ENCODE measurements around the gene SFPQ. TPM values are rescaled to one million over a fixed set of nuclear protein-coding genes. Genes with fewer than 3 reads are reported as not detected.
"Not testable (repeated sequence)": the region's sequence is repeated elsewhere in the genome, so short reads cannot be mapped to it uniquely, and the experiment has no call there.

Gene SFPQ
- total RNA-seq, 2 donors from 2014 or later: 178 to 311 TPM

DNA sequence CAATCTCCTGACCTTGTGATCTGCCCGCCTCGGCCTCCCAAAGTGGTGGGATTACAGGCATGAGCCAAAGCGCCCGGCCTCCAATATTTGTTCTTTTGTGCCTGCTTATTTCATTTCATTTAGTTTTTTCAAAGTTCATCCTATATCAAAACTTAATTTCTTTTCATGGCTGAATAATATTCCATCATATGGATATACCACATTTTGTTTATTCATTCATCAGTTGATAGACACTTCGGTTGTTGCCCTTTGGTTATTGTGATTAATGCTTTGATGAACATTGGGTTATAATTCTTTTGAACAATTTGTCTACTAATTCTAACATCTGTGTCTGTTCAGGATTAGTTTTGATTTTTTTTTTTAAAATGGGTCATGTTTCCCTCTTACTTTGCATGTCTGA is 41.7 kb downstream of the SFPQ start:
- intact Hi-C loops (cut with DNase I): no loop called here
- H3K9me3 ChIP-seq: no peaks in the 10 kb centered on the region
- H3K27ac ChIP-seq: no peak overlapping the region
- TF ChIP-seq CTCF (IDR thresholded peaks at IDR 0.05) (no peak), POLR2A (IDR thresholded peaks at IDR 0.05) (no peak), POLR2AphosphoS5 (IDR thresholded peaks at IDR 0.05) (no peak)
- no peaks in the 10 kb centered on the region for H3K4me1 ChIP-seq (replicated peaks)
- DNase-seq (ENCODE audit: low spot score): no peak
- no peaks in the 10 kb centered on the region for H3K27me3 ChIP-seq (replicated peaks; ENCODE audit: insufficient read depth)
- no peak overlapping the region for H3K4me3 ChIP-seq
- no peaks in the 10 kb centered on the region for H3K36me3 ChIP-seq
- WGBS: 96% methylated on average over 5 of the region's 5 CpGs

DNA sequence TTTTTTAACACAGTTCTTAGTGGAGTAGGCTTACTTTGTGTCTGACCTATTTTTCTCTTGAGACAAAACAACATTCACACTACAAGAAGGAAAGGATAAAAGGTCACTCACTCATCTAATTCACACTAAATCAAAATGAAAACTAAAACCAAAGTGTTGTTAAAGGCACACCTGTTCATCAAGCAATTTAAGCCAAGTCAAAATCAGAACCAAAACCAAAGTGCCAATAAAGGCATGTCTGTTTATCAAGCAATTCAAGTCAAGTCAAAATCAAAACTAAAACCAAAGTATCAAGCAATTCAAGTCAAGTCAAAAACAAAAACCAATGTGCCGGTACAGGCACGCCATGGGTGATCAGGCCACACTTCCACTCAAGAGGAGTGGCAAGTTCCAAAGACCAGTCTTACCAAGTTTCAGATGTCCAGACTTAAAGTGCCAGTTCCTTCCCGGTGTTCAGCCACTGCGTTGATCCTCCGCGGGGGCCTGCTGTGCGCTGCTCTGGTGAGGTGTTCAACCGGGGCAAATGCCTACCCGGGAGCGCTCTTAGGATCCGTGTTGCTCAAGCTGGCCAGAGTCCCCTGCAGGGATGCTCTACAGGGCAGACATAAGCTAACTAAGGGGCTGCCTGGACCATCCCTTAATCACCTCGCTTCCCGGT is 46.9 kb downstream of the SFPQ start:
- WGBS: 31% methylated on average over 11 of the region's 13 CpGs
- H3K36me3 ChIP-seq; intact Hi-C loops (cut with DNase I); H3K4me1 ChIP-seq (replicated peaks); H3K27ac ChIP-seq; H3K27me3 ChIP-seq (replicated peaks; ENCODE audit: insufficient read depth); H3K9me3 ChIP-seq: not testable (repeated sequence)
- peak overlapping the region; percentile 2 to 11 for H3K4me3 ChIP-seq
- TF ChIP-seq POLR2A (IDR thresholded peaks at IDR 0.05): peak; percentile 27
- peak; percentile 10 for DNase-seq (ENCODE audit: low spot score)

- 54% methylated on average over 12 of the region's 12 CpGs for WGBS
- H3K4me3 ChIP-seq: no peak overlapping the region
These were observed 49.0 kb downstream of the SFPQ start for GRCh38 chr1:35143737-35144508.

DNA sequence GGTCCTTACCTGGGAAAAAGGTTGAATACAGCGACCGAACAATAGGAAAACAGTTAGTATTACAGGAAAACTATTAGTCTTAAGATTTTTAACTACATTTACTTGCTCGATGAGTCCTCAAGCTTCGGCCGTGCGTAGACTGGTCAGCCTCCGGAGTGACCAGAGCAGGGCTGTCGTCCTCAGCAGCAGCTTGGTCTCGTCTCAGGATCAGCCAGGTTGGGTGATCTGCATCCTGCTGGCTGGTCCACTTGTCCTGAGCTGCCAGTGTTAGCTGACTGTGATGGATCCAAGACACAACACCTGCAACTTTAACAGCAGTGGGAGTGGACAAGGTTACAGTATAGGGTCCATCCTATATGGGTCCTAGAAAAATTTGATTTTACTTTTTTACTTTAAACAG is 50.2 kb downstream of the SFPQ start:
- H3K4me1 ChIP-seq (replicated peaks); H3K4me3 ChIP-seq; H3K27ac ChIP-seq; H3K9me3 ChIP-seq; intact Hi-C loops (cut with DNase I); H3K36me3 ChIP-seq; DNase-seq (ENCODE audit: low spot score); H3K27me3 ChIP-seq (replicated peaks; ENCODE audit: insufficient read depth): not testable (repeated sequence)
- WGBS: 56% methylated on average over 9 of the region's 9 CpGs

More at GRCh38 chr1:35143737-35144508, 49.0 kb downstream of the SFPQ start:
- TF ChIP-seq POLR2AphosphoS5 (IDR thresholded peaks at IDR 0.05) (no peak), POLR2A (IDR thresholded peaks at IDR 0.05) (no peak), CTCF (IDR thresholded peaks at IDR 0.05) (no peak)
- intact Hi-C loops (cut with DNase I): no loop called here
- Histone ChIP-seq H3K27me3 (replicated peaks; ENCODE audit: insufficient read depth) (no peaks in the 10 kb centered on the region), H3K4me1 (replicated peaks) (no peaks in the 10 kb centered on the region), H3K36me3 (no peaks in the 10 kb centered on the region), H3K27ac (no peak overlapping the region), H3K9me3 (no peaks in the 10 kb centered on the region)
- DNase-seq (ENCODE audit: low spot score): no peak

- not testable (repeated sequence) for H3K27me3 ChIP-seq (replicated peaks; ENCODE audit: insufficient read depth)
These were observed 50.7 kb downstream of the SFPQ start for GRCh38 chr1:35142294-35142693.

GRCh38 chr1:35137590-35137989 is 55.4 kb downstream of the SFPQ start:
- intact Hi-C loops (cut with DNase I); H3K36me3 ChIP-seq; H3K9me3 ChIP-seq; H3K4me3 ChIP-seq; H3K27ac ChIP-seq; DNase-seq (ENCODE audit: low spot score); H3K4me1 ChIP-seq (replicated peaks); H3K27me3 ChIP-seq (replicated peaks; ENCODE audit: insufficient read depth): not testable (repeated sequence)
- 88% methylated on average over 5 of the region's 5 CpGs for WGBS

More at GRCh38 chr1:35142294-35142693, 50.7 kb downstream of the SFPQ start:
- DNase-seq (ENCODE audit: low spot score); H3K4me1 ChIP-seq (replicated peaks); H3K36me3 ChIP-seq; H3K9me3 ChIP-seq; H3K4me3 ChIP-seq; intact Hi-C loops (cut with DNase I); H3K27ac ChIP-seq: not testable (repeated sequence)

DNA sequence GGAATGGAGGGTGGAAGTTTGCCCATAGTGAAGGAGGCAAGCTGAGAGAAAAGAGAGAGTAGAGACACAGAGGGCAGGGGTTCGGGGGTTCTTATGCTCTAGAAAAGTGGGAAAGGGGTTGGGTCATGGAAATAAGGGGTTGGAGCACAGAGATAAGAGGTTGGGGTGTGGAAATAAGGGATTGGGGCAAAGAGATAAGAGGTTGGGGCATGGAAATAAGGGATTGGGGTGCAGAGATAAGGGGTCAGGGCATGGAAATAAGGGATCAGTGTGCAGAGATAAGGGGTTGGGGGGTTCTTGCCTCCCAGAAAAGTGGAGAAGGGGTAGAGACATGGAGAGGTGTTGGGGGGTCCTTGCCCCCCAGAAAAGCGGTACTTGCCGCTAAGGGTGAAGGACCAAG is 56.2 kb downstream of the SFPQ start:
- Histone ChIP-seq H3K4me1 (replicated peaks) (no peaks in the 10 kb centered on the region), H3K27me3 (replicated peaks; ENCODE audit: insufficient read depth) (no peaks in the 10 kb centered on the region), H3K36me3 (no peaks in the 10 kb centered on the region), H3K27ac (no peak overlapping the region), H3K4me3 (no peak overlapping the region), H3K9me3 (no peaks in the 10 kb centered on the region)
- no peak for DNase-seq (ENCODE audit: low spot score)
- TF ChIP-seq POLR2A (IDR thresholded peaks at IDR 0.05): no peak
- no peak for TF ChIP-seq POLR2AphosphoS5 (IDR thresholded peaks at IDR 0.05)
- TF ChIP-seq CTCF (IDR thresholded peaks at IDR 0.05): no peak
- WGBS: 92% methylated on average over 3 of the region's 3 CpGs
- intact Hi-C loops (cut with DNase I): no loop called here
